Measurements from ENCODE around the gene NDNF. TPM values are rescaled to one million over a fixed set of nuclear protein-coding genes. Genes with fewer than 3 reads are reported as not detected.

Gene NDNF
- total RNA-seq, 4 donors from 2014 or later, result 1.0 to 8.4 (median 1.4) TPM

- H3K4me3 ChIP-seq, result no peak overlapping the region
- intact Hi-C loops (cut with DNase I), result no loop called here
- no peak overlapping the region for H3K27ac ChIP-seq
- H3K9me3 ChIP-seq, result no peaks in the 10 kb centered on the region
- no peaks in the 10 kb centered on the region for H3K36me3 ChIP-seq
- no peak for DNase-seq
- TF ChIP-seq POLR2A (IDR thresholded peaks at IDR 0.05) (no peak), CTCF (IDR thresholded peaks at IDR 0.05) (no peak)
- H3K27me3 ChIP-seq, result no peaks in the 10 kb centered on the region
- H3K4me1 ChIP-seq, result no peaks in the 10 kb centered on the region
- WGBS, 2 donors, result 87 to 96% methylated on average over 1 of the region's 1 CpG
Measured at GRCh38 chr4:121018543-121018942, 53.8 kb downstream of the NDNF start.

GRCh38 chr4:121016611-121017010 is 55.7 kb downstream of the NDNF start:
- H3K27me3 ChIP-seq, result no peaks in the 10 kb centered on the region
- H3K4me1 ChIP-seq, result no peaks in the 10 kb centered on the region
- TF ChIP-seq CTCF (IDR thresholded peaks at IDR 0.05) (no peak), POLR2A (IDR thresholded peaks at IDR 0.05) (no peak)
- no peaks in the 10 kb centered on the region for H3K9me3 ChIP-seq
- H3K36me3 ChIP-seq, result no peaks in the 10 kb centered on the region
- no peak for DNase-seq
- 65 to 68% methylated on average over 5 to 6 of the region's 6 CpGs for WGBS, 2 donors
- no peak overlapping the region for H3K27ac ChIP-seq
- intact Hi-C loops (cut with DNase I), result no loop called here
- H3K4me3 ChIP-seq, result no peak overlapping the region

- H3K4me1 ChIP-seq, result no peaks in the 10 kb centered on the region
- DNase-seq, result no peak
- intact Hi-C loops (cut with DNase I), result no loop called here
- WGBS, 2 donors, result 29 to 36% methylated on average over 1 of the region's 1 CpG
- no peak overlapping the region for H3K4me3 ChIP-seq
- no peaks in the 10 kb centered on the region for H3K36me3 ChIP-seq
- H3K27ac ChIP-seq, result no peak overlapping the region
- H3K9me3 ChIP-seq, result no peaks in the 10 kb centered on the region
- no peaks in the 10 kb centered on the region for H3K27me3 ChIP-seq
- no peak for TF ChIP-seq CTCF (IDR thresholded peaks at IDR 0.05)
- no peak for TF ChIP-seq POLR2A (IDR thresholded peaks at IDR 0.05)
Measured at GRCh38 chr4:121015421-121015820, 56.9 kb downstream of the NDNF start.

GRCh38 chr4:121014544-121014943 is 57.8 kb downstream of the NDNF start:
- intact Hi-C loops (cut with DNase I), result no loop called here
- 87 to 90% methylated on average over 1 of the region's 1 CpG for WGBS, 2 donors
- no peak for DNase-seq
- H3K4me3 ChIP-seq, result no peak overlapping the region
- H3K4me1 ChIP-seq, result no peaks in the 10 kb centered on the region
- TF ChIP-seq POLR2A (IDR thresholded peaks at IDR 0.05) (no peak), CTCF (IDR thresholded peaks at IDR 0.05) (no peak)
- H3K9me3 ChIP-seq, result no peaks in the 10 kb centered on the region
- no peaks in the 10 kb centered on the region for H3K36me3 ChIP-seq
- H3K27me3 ChIP-seq, result no peaks in the 10 kb centered on the region
- no peak overlapping the region for H3K27ac ChIP-seq

- WGBS, 2 donors, result 77 to 80% methylated on average over 1 of the region's 1 CpG
- no peak for TF ChIP-seq POLR2A (IDR thresholded peaks at IDR 0.05)
- TF ChIP-seq CTCF (IDR thresholded peaks at IDR 0.05), result no peak
- intact Hi-C loops (cut with DNase I), result no loop called here
- H3K9me3 ChIP-seq, result no peaks in the 10 kb centered on the region
- H3K36me3 ChIP-seq, result no peaks in the 10 kb centered on the region
- no peak overlapping the region for H3K4me3 ChIP-seq
- H3K4me1 ChIP-seq, result no peaks in the 10 kb centered on the region
- H3K27ac ChIP-seq, result no peak overlapping the region
- DNase-seq, result no peak
- H3K27me3 ChIP-seq, result no peaks in the 10 kb centered on the region
Measured at GRCh38 chr4:121011780-121012340, 60.5 kb downstream of the NDNF start.

Data from esophagus squamous epithelium (tissue), 5 donors.